HG03135 (cell line): Measurements from ENCODE around the gene TGFBR3.
"Not testable (repeated sequence)": the region's sequence is repeated elsewhere in the genome, so short reads cannot be mapped to it uniquely, and the experiment has no call there.

Source experiments
- ATAC-seq: cut with Tn5 transposase; IDR thresholded peaks from one replicate; pipeline ENCODE4 v1.9.1; 2021; ENCODE audit warnings: mild to moderate bottlenecking, moderate library complexity; ENCODE audit not compliant: unreplicated experiment

TGFBR3 gene

GRCh38 chr1:91884459-91885212 is 1.3 kb downstream of the TGFBR3 start:
- no peak for ATAC-seq

- ATAC-seq = no peak
Observed at GRCh38 chr1:91883470-91883869, 2.5 kb downstream of the TGFBR3 start.

GRCh38 chr1:91881280-91881679 is 4.7 kb downstream of the TGFBR3 start:
- ATAC-seq = no peak

GRCh38 chr1:91879733-91880132 is 6.2 kb downstream of the TGFBR3 start:
- no peak for ATAC-seq

GRCh38 chr1:91877574-91878208 is 8.3 kb downstream of the TGFBR3 start:
- no peak for ATAC-seq

- no peak for ATAC-seq
Observed at GRCh38 chr1:91876781-91877573, 9.0 kb downstream of the TGFBR3 start.

GRCh38 chr1:91876040-91876470 is 9.9 kb downstream of the TGFBR3 start:
- peak; percentile 85 for ATAC-seq

- ATAC-seq = no peak
Observed at GRCh38 chr1:91874167-91874566, 11.8 kb downstream of the TGFBR3 start.

GRCh38 chr1:91872559-91873081 is 13.3 kb downstream of the TGFBR3 start:
- no peak for ATAC-seq

GRCh38 chr1:91872000-91872399 is 14.0 kb downstream of the TGFBR3 start:
- no peak for ATAC-seq

- no peak for ATAC-seq
Observed at GRCh38 chr1:91870322-91870721, 15.6 kb downstream of the TGFBR3 start.

GRCh38 chr1:91866425-91866824 is 19.5 kb downstream of the TGFBR3 start:
- no peak for ATAC-seq

GRCh38 chr1:91864017-91864700 is 21.8 kb downstream of the TGFBR3 start:
- no peak for ATAC-seq

- no peak for ATAC-seq
Observed at GRCh38 chr1:91863498-91863897, 22.5 kb downstream of the TGFBR3 start.

GRCh38 chr1:91862120-91862519 is 23.8 kb downstream of the TGFBR3 start:
- no peak for ATAC-seq

GRCh38 chr1:91857557-91858239 is 28.3 kb downstream of the TGFBR3 start:
- no peak for ATAC-seq

- no peak for ATAC-seq
Observed at GRCh38 chr1:91856996-91857395, 29.0 kb downstream of the TGFBR3 start.

GRCh38 chr1:91854852-91855534 is 31.0 kb downstream of the TGFBR3 start:
- no peak for ATAC-seq

GRCh38 chr1:91853397-91853796 is 32.6 kb downstream of the TGFBR3 start:
- no peak for ATAC-seq

- not testable (repeated sequence) for ATAC-seq
Observed at GRCh38 chr1:91852011-91852410, 33.9 kb downstream of the TGFBR3 start.
